Ovary (tissue), 9 donors: Measurements from ENCODE around the gene KBTBD2. TPM values are rescaled to one million over a fixed set of nuclear protein-coding genes. Genes with fewer than 3 reads are reported as not detected.

Source experiments
- DNase-seq, 5 donors: peaks; one replicate each; pipeline ENCODE4 v3.0.0-alpha.2; 2019 to 2020
- H3K27ac ChIP-seq, 2 donors: fragments of 200-600 bp; one replicate each; pipeline versions ENCODE4 v1.5.1 to v1.8.0; 2019 to 2022
- H3K27me3 ChIP-seq: fragments of 200-600 bp; one replicate; pipeline ENCODE4 v1.8.0; 2022
- H3K36me3 ChIP-seq: fragments of 200-600 bp; sonication (generic); one replicate; pipeline ENCODE4 v1.5.1; 2019
- H3K4me1 ChIP-seq: one replicate; pipeline ENCODE4 v1.8.1; 2013; ENCODE audit warnings: mild to moderate bottlenecking, moderate library complexity; ENCODE audit not compliant: insufficient read depth
- H3K4me3 ChIP-seq: fragments of 200-600 bp; sonication (generic); one replicate; pipeline ENCODE4 v1.5.1; 2017
- H3K9me3 ChIP-seq, 2 donors: fragments of 200-600 bp in 1 of 2; sonication (generic) in 1 of 2; one replicate each; pipeline versions ENCODE4 v1.5.1 to v1.8.1; 2013 to 2019; ENCODE audit warnings: mild to moderate bottlenecking in 1 of 2, moderate library complexity in 1 of 2
- CTCF ChIP-seq, 3 donors: fragments of 450-650 bp in 2 of 3; fragments of 200-600 bp in 1 of 3; IDR thresholded peaks; one replicate each; pipeline versions ENCODE4 v1.5.1 to v1.8.0; 2016 to 2022; ENCODE audit warnings: antibody characterized with exemption in 3 of 3, mild to moderate bottlenecking in 1 of 3
- EP300 ChIP-seq: sonication (generic); formaldehyde crosslinking; IDR thresholded peaks from one replicate; pipeline ENCODE4 v1.6.1; 2017; ENCODE audit warnings: antibody characterized with exemption
- POLR2A ChIP-seq: fragments of 450-650 bp; IDR thresholded peaks from one replicate; pipeline ENCODE4 v1.6.1; 2017; ENCODE audit warnings: antibody characterized with exemption, mild to moderate bottlenecking, moderate library complexity
- WGBS, 3 donors: extraction: QIAGEN DNeasy Blood & Tissue Kit in 1 of 3; methylation state at CpG; one replicate each; pipeline versions ENCODE4 v1.1.5 to v1.1.7; 2013 to 2017; 5-methylcytosine and 5-hydroxymethylcytosine counted together
- intact Hi-C, 4 donors: fragments of 100-400 bp; cut with DNase I; formaldehyde crosslinking; loops; one replicate each; pipeline versions ENCODE4 v1.11.0 to v1.15.1; 2022 to 2023
- polyA plus RNA-seq, 2 donors: library from polyadenylated mRNA; stranded (reverse); fragments of 200-250 nt in 1 of 2; fragments of 350-450 nt in 1 of 2; fragmentation: Illumina TruSeq in 1 of 2; extraction: RNeasy Lipid Tissue Mini Kit (QIAGEN cat#74804) in 1 of 2; gene quantifications; one replicate each; pipeline ENCODE4 v1.2.3, GENCODE V29; 2013 to 2014
- total RNA-seq, 7 donors: library from RNA; depleted of rRNA in 2 of 7; stranded (reverse); fragments of >200 nt in 2 of 7; fragmentation: NEBNext Ultra II Directional in 3 of 7; extraction: Animal tissue kit (Norgen Biotek cat#: 25700) in 3 of 7; gene quantifications; one replicate each; pipeline versions ENCODE4 v1.1.0 to v1.2.4, GENCODE V29; 2016 to 2023
- donor health status: DM: no; HTN: no; CAD: no; lungs with moderate emphysema.
- donor health status: DM: no; HTN: no; CAD: no.
- donor health status: Bipolar disorder and iron deficiency.
- donor health status: DM: yes; HTN: yes; CAD: no.
- donor health status: DM: no; HTN: no; CAD: no.
- donor health status: DM: yes; HTN: yes; CAD: no.

Gene KBTBD2
- total and polyA plus RNA-seq, 9 donors, result 18.5 to 30.8 (median 23.6) TPM

- Histone ChIP-seq H3K27me3 (no peaks in the 10 kb centered on the region), H3K27ac (peak overlapping the region; percentile 97 to 99), H3K4me1 (peaks cover 6% of the 10 kb centered on the region), H3K36me3 (no peaks in the 10 kb centered on the region), H3K9me3 (no peaks in the 10 kb centered on the region), H3K4me3 (peak overlapping the region; percentile 87)
- intact Hi-C loops, result loop anchor here in 1 of 4 donors (5.0 kb wide), 1 partner anchor 50 kb away; no protein-coding TSS in a partner anchor
- TF ChIP-seq POLR2A (no peak), CTCF (IDR thresholded peaks at IDR 0.05) (no peak), EP300 (no peak)
- peak; percentile 37 to 65 (median 58) for DNase-seq
- 0 to 1% (median 0%) methylated on average over 22 of the region's 22 CpGs for WGBS, 3 donors
Measured at GRCh38 chr7:32892521-32893206, 1.1 kb upstream of the KBTBD2 start.

GRCh38 chr7:32891800-32892520 is 400 bp upstream of the KBTBD2 start:
- H3K27me3 ChIP-seq, result no peaks in the 10 kb centered on the region
- H3K27ac ChIP-seq, result peak overlapping the region; percentile 97 to 99
- H3K4me3 ChIP-seq, result peak overlapping the region; percentile 87
- peaks cover 6% of the 10 kb centered on the region for H3K4me1 ChIP-seq
- no peaks in the 10 kb centered on the region for H3K36me3 ChIP-seq
- H3K9me3 ChIP-seq, result no peaks in the 10 kb centered on the region
- peak; percentile 96 to 98 (median 97) for DNase-seq
- no peak for TF ChIP-seq CTCF (IDR thresholded peaks at IDR 0.05)
- peak; percentile 11 for TF ChIP-seq EP300
- TF ChIP-seq POLR2A, result peak; percentile 58
- intact Hi-C loops, result loop anchor here in 1 of 4 donors (5.0 kb wide), 1 partner anchor 50 kb away; no protein-coding TSS in a partner anchor
- 0 to 1% (median 1%) methylated on average over 49 to 83 of the region's 85 CpGs for WGBS, 3 donors

GRCh38 chr7:32890793-32891042 is 842 bp downstream of the KBTBD2 start:
- intact Hi-C loops, result loop anchor here in 1 of 4 donors (5.0 kb wide), 1 partner anchor 52 kb away; no protein-coding TSS in a partner anchor
- peak in 1 of 5 donors; percentile 15 for DNase-seq
- Histone ChIP-seq H3K4me3 (peak overlapping the region; percentile 87), H3K27ac (peak overlapping the region; percentile 97 to 99), H3K36me3 (no peaks in the 10 kb centered on the region), H3K9me3 (no peaks in the 10 kb centered on the region), H3K27me3 (no peaks in the 10 kb centered on the region), H3K4me1 (peaks cover 6% of the 10 kb centered on the region)
- TF ChIP-seq POLR2A, result no peak
- no peak for TF ChIP-seq EP300
- no peak for TF ChIP-seq CTCF (IDR thresholded peaks at IDR 0.05)
- WGBS, 3 donors, result 0 to 1% (median 1%) methylated on average over 8 of the region's 8 CpGs

- Histone ChIP-seq H3K4me3 (peak overlapping the region; percentile 87), H3K27me3 (no peaks in the 10 kb centered on the region), H3K36me3 (no peaks in the 10 kb centered on the region), H3K4me1 (peaks cover 6% of the 10 kb centered on the region), H3K9me3 (no peaks in the 10 kb centered on the region), H3K27ac (peak overlapping the region; percentile 97 to 99)
- TF ChIP-seq EP300, result no peak
- no peak for TF ChIP-seq POLR2A
- TF ChIP-seq CTCF (IDR thresholded peaks at IDR 0.05), result no peak
- intact Hi-C loops, result loop anchor here in 1 of 4 donors (5.0 kb wide), 1 partner anchor 52 kb away; no protein-coding TSS in a partner anchor
- DNase-seq, result peak in 1 of 5 donors; percentile 31
- 1% methylated on average over 16 of the region's 16 CpGs for WGBS, 3 donors
Measured at GRCh38 chr7:32890010-32890792, 1.4 kb downstream of the KBTBD2 start.
